GM12878 (cell line): ENCODE results near the gene ARHGAP26. TPM values are rescaled to one million over a fixed set of nuclear protein-coding genes. Genes with fewer than 3 reads are reported as not detected.

ENCODE experiments used
- ATAC-seq: fragments of 200-7000 bp; cut with Tn5 transposase; 3 replicates; pipeline ENCODE4 v1.9.1; 2020; ENCODE audit warnings: mild to moderate bottlenecking, moderate library complexity
- BruUV-seq: library from RNA; stranded (reverse); fragments of 400-500 nt; replicated peaks from 2 replicates; lab custom pipeline; 2021; lab: Mats Ljungman, UMichigan
- CTCF ChIA-PET: fragments of 300-600 bp; sonication (Branson Sonifier 250); formaldehyde crosslinking; extraction: SDS; loops from one replicate; lab custom pipeline; 2021; ENCODE audit warnings: inconsistent platforms; lab: Yijun Ruan, JAX
- POLR2A ChIA-PET: fragments of 350-600 bp; formaldehyde crosslinking; extraction: SDS; loops from one replicate; lab custom pipeline; 2021; ENCODE audit warnings: inconsistent platforms; lab: Charles Lee
- RAD21 ChIA-PET: fragments of 300-600 bp; sonication (Branson Sonifier 250); formaldehyde crosslinking; loops from one replicate; lab custom pipeline; 2023; ENCODE audit warnings: antibody characterized with exemption; ENCODE audit not compliant: unreplicated experiment; lab: Charles Lee
- SMC1A ChIA-PET: fragments of 300-600 bp; sonication (Branson Sonifier 250); formaldehyde crosslinking; loops from one replicate; lab custom pipeline; 2023; ENCODE audit not compliant: unreplicated experiment, uncharacterized antibody; lab: Charles Lee
- DNase-seq: peaks from one replicate; pipeline ENCODE4 v3.0.0-alpha.2; 2011; ENCODE audit warnings: low read depth, low spot score
- FAIRE-seq: peaks from 3 replicates; lab custom pipeline; 2011; peaks lifted over from hg19 to GRCh38; lab: Jason Lieb, UNC
- H2AFZ ChIP-seq: 2 replicates; pipeline ENCODE4 v1.6.0; 2011; ENCODE audit warnings: low read depth, low read length, control low read depth; ENCODE audit not compliant: control insufficient read depth
- H3K27ac ChIP-seq: 2 replicates; pipeline ENCODE4 v1.5.1; 2011; ENCODE audit warnings: control low read depth; ENCODE audit not compliant: control insufficient read depth, insufficient read depth
- H3K27me3 ChIP-seq, 2 experiments: replicated peaks in 1 of 2; 2 replicates each; pipeline versions ENCODE4 v1.6.0 to v1.6.1; 2011; ENCODE audit warnings: low read length in 1 of 2; ENCODE audit not compliant: control insufficient read depth in 2 of 2, insufficient read depth in 2 of 2
- H3K36me3 ChIP-seq, 2 experiments: 2 replicates each; pipeline ENCODE4 v1.5.1; 2011; ENCODE audit warnings: low read length in 1 of 2; ENCODE audit not compliant: control insufficient read depth in 2 of 2, insufficient read depth in 2 of 2
- H3K4me1 ChIP-seq: 2 replicates; pipeline ENCODE4 v1.6.1; 2011; ENCODE audit warnings: mild to moderate bottlenecking, low read length, moderate library complexity, mixed read lengths; ENCODE audit not compliant: control insufficient read depth, insufficient read depth
- H3K4me2 ChIP-seq: 2 replicates; pipeline ENCODE4 v1.6.0; 2011; ENCODE audit warnings: control low read depth; ENCODE audit not compliant: control insufficient read depth, insufficient read depth
- H3K4me3 ChIP-seq: fragments of 200-600 bp; sonication (generic); 2 replicates; pipeline ENCODE4 v1.5.1; 2016
- H3K79me2 ChIP-seq: 2 replicates; pipeline ENCODE4 v1.6.0; 2011; ENCODE audit warnings: low read length; ENCODE audit not compliant: control insufficient read depth, insufficient read depth
- H3K9ac ChIP-seq: 2 replicates; pipeline ENCODE4 v1.8.0; 2011; ENCODE audit warnings: low read length, control low read depth, mixed read lengths; ENCODE audit not compliant: control insufficient read depth, insufficient read depth
- H3K9me3 ChIP-seq: replicated peaks from 3 replicates; pipeline ENCODE4 v1.5.1; 2011; ENCODE audit warnings: mild to moderate bottlenecking, low read length; ENCODE audit not compliant: control insufficient read depth, insufficient read depth
- H4K20me1 ChIP-seq: 2 replicates; pipeline ENCODE4 v1.6.0; 2011; ENCODE audit not compliant: control insufficient read depth, insufficient read depth
- ATF3 ChIP-seq: IDR thresholded peaks from 2 replicates; pipeline ENCODE4 v1.6.1; 2011; ENCODE audit warnings: low read depth, mild to moderate bottlenecking, low read length, moderate library complexity, borderline replicate concordance; ENCODE audit errors: extremely low read depth
- CEBPB ChIP-seq, 2 experiments: fragments of 150-350 bp in 1 of 2; IDR thresholded peaks; 2 replicates each; pipeline ENCODE4 v1.6.1; 2012 to 2014; ENCODE audit warnings: low read depth in 2 of 2, low read length in 2 of 2, borderline replicate concordance in 1 of 2, inconsistent platforms in 1 of 2
- ETV6 ChIP-seq, 2 experiments: fragments of 450-650 bp in 1 of 2; IDR thresholded peaks in 1 of 2; conservative IDR thresholded peaks in 1 of 2; 2 replicates each; pipeline ENCODE4 v1.6.1; 2014; ENCODE audit warnings: antibody characterized with exemption in 1 of 2, borderline replicate concordance in 1 of 2, low read depth in 1 of 2, mild to moderate bottlenecking in 1 of 2, moderate library complexity in 1 of 2
- IRF3 ChIP-seq: fragments of 450-650 bp; IDR thresholded peaks from 2 replicates; pipeline ENCODE4 v1.6.1; 2014; ENCODE audit warnings: mild to moderate bottlenecking
- MEF2B ChIP-seq: fragments of 450-650 bp; IDR thresholded peaks from 2 replicates; pipeline ENCODE4 v1.6.1; 2018; ENCODE audit warnings: mild to moderate bottlenecking, moderate library complexity; ENCODE audit not compliant: partially characterized antibody, poor library complexity, severe bottlenecking
- RFX5 ChIP-seq: IDR thresholded peaks from 2 replicates; pipeline ENCODE4 v1.6.1; 2011; ENCODE audit warnings: low read depth, low read length, improper control_type of control experiment
- RUNX3 ChIP-seq: IDR thresholded peaks from 2 replicates; pipeline ENCODE4 v1.6.1; 2012; ENCODE audit warnings: low read length, inconsistent platforms
- TARDBP ChIP-seq: IDR thresholded peaks from 2 replicates; pipeline ENCODE4 v1.6.1; 2016; ENCODE audit warnings: borderline replicate concordance
- ZBTB33 ChIP-seq: fragments of 450-650 bp; IDR thresholded peaks from 2 replicates; pipeline ENCODE4 v1.6.1; 2017; ENCODE audit warnings: mild to moderate bottlenecking
- WGBS: methylation state at CpG from one replicate; pipeline ENCODE4 v1.1.6; 2016; ENCODE audit warnings: low lambda C conversion rate; ENCODE audit not compliant: insufficient replicate concordance, insufficient coverage; ENCODE audit errors: missing lambda C conversion rate; 5-methylcytosine and 5-hydroxymethylcytosine counted together
- in situ Hi-C: fragments of 300-500 bp; cut with MboI; formaldehyde crosslinking; loops from 9 replicates; pipeline ENCODE4 v1.14.3; 2018; ENCODE audit warnings: mixed read lengths
- intact Hi-C: fragments of 100-400 bp; cut with micrococcal nuclease; formaldehyde crosslinking; loops from one replicate; pipeline ENCODE4 v1.14.2; 2022; ENCODE audit not compliant: unreplicated experiment
- polyA plus RNA-seq, 11 experiments: library from polyadenylated mRNA; depleted of rRNA in 4 of 11; unstranded in 6 of 11; stranded (reverse) in 5 of 11; fragments of >200 nt; fragmentation: Nextera tagmentation in 4 of 11; fragmentation: Illumina TruSeq in 1 of 11; extraction: Ambion mirVana in 4 of 11; extraction: Trizol in 1 of 11; gene quantifications; 1 replicate in 1 of 11; 2 replicates in 10 of 11; pipeline versions ENCODE4 v1.2.1 to v1.2.3, GENCODE V29; 2011 to 2016; ENCODE audit warnings: inconsistent platforms in 2 of 11, missing spikeins in 2 of 11, low read depth in 1 of 11
- total RNA-seq, 4 experiments: library from RNA; depleted of rRNA in 3 of 4; stranded (reverse); fragments of >200 nt in 3 of 4; fragmentation: Illumina TruSeq in 1 of 4; extraction: Trizol in 1 of 4; gene quantifications; 2 replicates each; pipeline versions ENCODE4 v1.2.1 to v1.2.3, GENCODE V29; 2013 to 2021

The ARHGAP26 gene
- total and polyA plus RNA-seq, 10 of the 15 experiments (the other 5 are each of a cell fraction or from before 2014, with no cell fraction given) = 9.4 to 41.5 (median 19.3) TPM

- TF ChIP-seq ETV6 (conservative IDR thresholded peaks at IDR 0.05 in 1 of 2, IDR thresholded peaks at IDR 0.05 in 1 of 2; ENCODE audit: borderline replicate concordance in 1 of 2, low read depth in 1 of 2) (no peak), MEF2B (peak; percentile 96), TARDBP (no peak), IRF3 (no peak), ZBTB33 (0 out of 2 replicates have a peak, but pooled peaks have one; percentile 37), ATF3 (no peak)
Observed at GRCh38 chr5:143037708-143038107, 267.5 kb downstream of the ARHGAP26 start (continued).

GRCh38 chr5:143040622-143041021, 270.4 kb downstream of the ARHGAP26 start:
- Histone ChIP-seq H3K36me3 (peaks cover 2 to 3% of the 10 kb centered on the region in 2 experiments; a peak in 1 of 4 replicates), H3K4me3 (no peak overlapping the region), H3K4me2 (no peak overlapping the region), H3K9ac (no peak overlapping the region), H3K27ac (no peak overlapping the region), H2AFZ (no peak overlapping the region), H3K9me3 (no peaks in the 10 kb centered on the region; the same call in 2 of the 3 replicates), H4K20me1 (no peaks in the 10 kb centered on the region), H3K27me3 (no peaks in the 10 kb centered on the region), H3K79me2 (no peaks in the 10 kb centered on the region; the same call in 1 of the 2 replicates), H3K4me1 (peaks cover 31% of the 10 kb centered on the region)
- ATAC-seq (peak; percentile 18; the same call in 2 of the 3 replicates), FAIRE-seq (no peak), DNase-seq (no peak)
- in situ Hi-C loops (no loop called here), intact Hi-C loops (no loop called here)
- SMC1A ChIA-PET = interaction anchor here (0.6 to 24.2 kb wide), 14 partner anchors 13 to 158 kb away, joined by 3 to 441 read pairs (median 3); no protein-coding TSS in a partner anchor
- POLR2A ChIA-PET = interaction anchor here (0.7 to 7.6 kb wide), 5 partner anchors 11 to 164 kb away, joined by 3 to 62 read pairs (median 8); no protein-coding TSS in a partner anchor
- BruUV-seq = no TSS peak
- CTCF ChIA-PET = interaction anchor here (1.0 to 1.7 kb wide), 9 partner anchors 8 to 168 kb away, joined by 3 to 7 read pairs (median 4); no protein-coding TSS in a partner anchor
- 68% methylated on average over 2 of the region's 2 CpGs for WGBS
- RAD21 ChIA-PET = interaction anchor here (1.2 to 5.0 kb wide), 8 partner anchors 9 to 364 kb away, joined by 3 to 47 read pairs (median 6); no protein-coding TSS in a partner anchor
- TF ChIP-seq RFX5 (no peak), CEBPB (IDR thresholded peaks at IDR 0.05; ENCODE audit: borderline replicate concordance in 1 of 2, low read depth in 2 of 2, low read length in 2 of 2) (peak in 1 of 2 experiments; percentile 32; a peak in 1 of 4 replicates), RUNX3 (peak; percentile 37; the same call in 1 of the 2 replicates)
